SIG-M5 treated with dmso at 0.1 percent for 504 hours (cell line): ENCODE measurements around the gene CKB.

Source experiments
- DNase-seq: peaks from one replicate; lab custom pipeline; 2025; ENCODE audit not compliant: unreplicated experiment; lab: John Stamatoyannopoulos, UW

Gene CKB

GRCh38 chr14:103550451-103551337, 28.1 kb upstream of the CKB start:
- DNase-seq: no peak

- no peak for DNase-seq
These were observed 27.0 kb upstream of the CKB start for GRCh38 chr14:103549361-103550311.

- DNase-seq: no peak
These were observed 26.1 kb upstream of the CKB start for GRCh38 chr14:103548463-103549351.

DNA sequence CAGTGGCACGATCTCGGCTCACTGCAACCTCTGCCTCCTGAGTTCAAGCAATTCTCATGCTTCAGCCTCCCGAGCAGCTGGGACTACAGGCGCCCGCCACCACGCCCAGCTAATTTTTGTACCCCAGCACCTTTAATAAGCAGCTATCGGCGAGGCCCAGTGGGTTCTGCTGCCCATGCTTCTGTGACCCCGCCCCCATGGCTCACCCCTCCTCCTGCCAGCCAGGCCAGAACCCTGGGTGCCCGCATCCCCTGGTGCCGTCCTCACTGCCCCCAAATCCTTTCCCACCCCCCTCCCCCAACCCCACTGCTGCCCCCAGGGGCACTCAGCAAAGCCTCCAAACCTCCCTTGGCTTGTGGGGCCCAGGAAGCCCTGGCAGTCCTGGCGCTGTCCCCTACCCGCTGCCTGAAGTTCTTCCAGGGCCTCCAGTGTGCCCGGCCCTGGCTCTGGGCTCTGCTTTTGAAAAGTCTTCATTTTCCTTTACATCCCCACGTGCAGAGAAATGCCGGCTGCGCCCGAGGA, 25.4 kb upstream of the CKB start:
- DNase-seq: no peak

DNA sequence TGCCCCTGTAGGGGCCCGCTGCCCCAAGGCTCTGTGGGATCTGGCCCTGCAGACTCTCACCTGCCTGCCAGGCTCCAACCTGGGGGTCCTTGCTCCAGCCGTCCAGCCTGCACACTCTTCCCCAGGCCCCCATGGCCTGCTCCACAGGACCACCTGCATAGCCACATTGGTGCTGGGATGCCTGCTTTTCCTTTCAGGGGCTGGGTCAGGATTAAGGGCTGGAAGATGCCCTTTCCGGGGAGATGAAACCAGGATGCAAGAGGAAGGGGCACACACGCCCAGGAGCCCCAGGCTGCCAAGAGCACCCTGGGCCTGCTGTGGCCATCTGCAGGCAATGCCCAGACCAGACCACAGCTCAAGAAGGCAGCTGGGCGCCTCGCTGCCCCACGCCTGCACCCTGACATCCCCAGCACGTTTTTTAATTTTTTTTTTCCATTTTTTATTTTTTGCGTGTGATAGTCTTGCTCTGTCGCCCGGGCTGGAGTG, 24.9 kb upstream of the CKB start:
- DNase-seq: no peak

DNA sequence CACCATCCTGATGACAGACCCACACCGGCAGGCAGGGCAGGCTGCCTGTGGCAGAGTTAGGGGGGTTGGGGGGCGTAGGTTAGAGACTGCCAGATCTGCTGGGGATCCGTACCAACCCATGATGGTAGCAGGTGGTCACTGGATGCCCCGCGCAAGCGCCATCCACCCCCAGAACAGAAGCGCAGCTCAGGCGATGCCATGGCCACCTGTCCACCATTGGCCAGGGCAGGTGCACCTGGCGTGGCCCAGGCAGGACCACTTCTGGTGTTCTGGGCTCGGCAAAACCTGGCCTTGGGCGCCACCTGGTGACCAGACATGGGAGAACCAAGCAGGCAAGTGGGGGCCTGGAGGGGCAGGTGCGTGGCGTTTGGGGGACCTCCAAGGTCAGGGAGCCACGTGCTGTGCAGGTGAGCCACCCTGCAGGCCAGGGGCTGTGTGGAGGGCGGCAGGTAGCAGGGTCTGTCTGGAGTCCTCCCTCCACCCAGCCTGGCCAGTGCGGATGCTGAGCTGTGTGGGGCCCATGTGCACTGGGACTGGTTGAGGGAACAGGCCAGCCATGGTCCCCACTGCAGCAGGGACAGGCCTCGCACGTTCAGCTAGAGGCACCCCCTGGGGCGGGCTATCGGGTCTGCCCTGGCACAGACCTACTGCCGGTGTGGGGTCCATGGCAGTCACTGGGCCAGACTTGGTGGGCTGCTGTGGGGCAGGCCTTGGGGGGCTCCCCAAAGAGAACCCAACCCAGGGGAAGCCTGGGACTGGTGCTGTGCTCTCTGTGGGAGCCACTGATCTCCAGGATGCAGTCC, 24.2 kb upstream of the CKB start:
- DNase-seq: peak; percentile 5

DNA sequence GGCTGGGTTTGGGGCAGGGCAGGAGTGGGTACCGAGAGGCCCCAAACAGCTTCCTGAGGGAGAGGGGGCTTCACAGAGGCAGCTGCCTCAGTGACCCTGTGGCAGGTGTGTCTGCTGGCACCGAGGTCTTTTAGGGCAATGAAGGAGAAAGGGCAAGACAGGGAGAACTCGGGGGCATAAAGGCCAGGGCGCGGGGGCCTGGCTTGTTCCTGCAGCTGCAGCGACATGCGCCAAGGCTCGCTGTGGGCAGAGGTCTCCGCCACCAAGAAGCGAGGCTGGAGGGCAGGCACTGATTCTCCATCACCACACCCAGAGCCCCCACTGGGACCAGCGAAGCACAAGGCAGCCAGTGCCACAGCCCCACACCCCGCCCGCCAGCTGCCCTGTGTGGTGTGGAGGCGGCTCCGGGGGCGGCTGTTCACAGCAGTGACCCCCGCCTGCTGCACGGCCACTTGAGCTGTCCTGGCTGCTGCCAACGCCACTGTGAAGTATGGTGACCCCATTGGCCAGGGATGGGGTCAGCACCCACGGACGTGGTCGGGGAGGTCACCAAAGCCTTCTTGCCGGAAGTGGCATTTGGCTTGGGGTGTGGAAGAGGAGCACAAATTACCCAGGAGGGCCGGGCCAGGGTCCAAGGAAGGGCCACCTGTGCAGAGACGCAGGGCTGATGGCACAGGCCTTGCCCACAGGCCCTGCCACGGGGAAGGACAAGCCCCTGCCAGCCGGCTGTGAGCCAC, 23.5 kb upstream of the CKB start:
- DNase-seq: no peak

DNA sequence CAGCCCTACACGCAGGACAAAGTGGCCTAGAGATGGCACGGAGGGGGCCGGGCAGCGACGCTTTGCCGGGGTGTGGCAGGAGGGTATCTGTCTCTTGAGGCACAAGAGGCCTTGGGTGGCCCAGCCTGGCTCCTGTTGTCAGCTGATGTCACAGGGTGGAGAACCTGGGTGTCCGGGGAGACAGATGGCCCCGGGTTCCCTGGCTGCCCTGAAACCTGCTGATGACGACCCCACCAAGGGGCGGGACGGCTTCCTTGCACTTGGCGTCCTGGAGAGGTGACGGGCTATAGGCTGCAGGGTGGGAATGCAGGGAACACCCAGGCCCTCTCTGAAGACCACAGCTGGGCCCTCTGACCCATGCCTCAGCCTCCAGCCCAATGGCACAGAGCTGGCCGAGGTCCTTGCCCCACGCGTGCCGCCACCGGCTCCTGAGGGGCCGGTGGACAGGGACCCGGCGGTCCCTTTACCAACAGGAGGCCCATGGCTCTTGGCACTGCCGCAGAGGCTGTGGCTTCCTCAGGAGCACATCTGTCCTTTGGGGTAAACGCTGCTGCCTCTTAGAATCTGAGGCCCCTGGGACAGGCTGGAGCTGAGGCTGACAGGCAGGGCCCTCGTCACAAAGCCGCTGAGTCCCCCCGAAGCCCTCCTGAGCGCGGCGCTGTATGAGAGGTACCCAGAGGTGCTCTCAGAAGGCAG, 22.7 kb upstream of the CKB start:
- DNase-seq: no peak

DNA sequence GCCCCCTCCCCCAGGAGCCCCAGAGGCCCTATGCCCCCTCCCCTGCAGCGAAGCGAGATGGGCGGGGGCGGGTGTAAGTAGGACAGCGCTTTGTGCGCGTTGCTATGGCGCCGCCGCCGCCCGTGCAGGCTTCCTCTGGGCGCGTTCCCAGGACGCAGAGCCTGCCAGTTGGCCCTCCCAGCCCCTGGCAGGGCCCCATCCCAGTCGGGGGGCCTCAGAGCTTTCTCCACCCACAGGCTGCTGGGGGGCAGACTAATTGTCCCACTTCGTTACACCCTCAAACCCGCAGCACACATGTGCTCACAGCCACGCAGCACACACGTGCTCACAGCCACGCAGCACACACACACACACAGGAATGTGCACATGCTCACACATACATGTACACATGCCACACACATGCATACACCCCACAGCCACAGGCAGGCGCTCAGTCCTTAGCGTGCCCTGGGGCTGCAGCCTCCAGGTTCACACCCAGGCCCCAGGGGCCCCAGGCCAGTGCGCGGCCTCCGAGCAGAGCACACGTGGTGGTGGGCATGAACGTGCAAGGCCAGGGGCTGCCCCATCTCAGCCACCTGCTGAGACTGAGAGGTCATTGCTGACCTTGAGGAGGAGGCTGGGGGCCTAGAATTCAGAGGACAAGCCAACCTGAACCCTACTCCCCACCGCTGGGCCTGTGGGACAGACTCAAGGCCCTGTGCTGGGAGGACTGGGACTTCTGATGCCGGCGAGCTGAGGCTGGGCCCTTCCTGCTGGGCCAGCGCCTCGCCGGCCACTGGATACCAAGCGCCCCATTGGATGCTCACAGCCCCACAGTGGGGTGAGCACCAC, 22.0 kb upstream of the CKB start:
- DNase-seq: no peak

DNA sequence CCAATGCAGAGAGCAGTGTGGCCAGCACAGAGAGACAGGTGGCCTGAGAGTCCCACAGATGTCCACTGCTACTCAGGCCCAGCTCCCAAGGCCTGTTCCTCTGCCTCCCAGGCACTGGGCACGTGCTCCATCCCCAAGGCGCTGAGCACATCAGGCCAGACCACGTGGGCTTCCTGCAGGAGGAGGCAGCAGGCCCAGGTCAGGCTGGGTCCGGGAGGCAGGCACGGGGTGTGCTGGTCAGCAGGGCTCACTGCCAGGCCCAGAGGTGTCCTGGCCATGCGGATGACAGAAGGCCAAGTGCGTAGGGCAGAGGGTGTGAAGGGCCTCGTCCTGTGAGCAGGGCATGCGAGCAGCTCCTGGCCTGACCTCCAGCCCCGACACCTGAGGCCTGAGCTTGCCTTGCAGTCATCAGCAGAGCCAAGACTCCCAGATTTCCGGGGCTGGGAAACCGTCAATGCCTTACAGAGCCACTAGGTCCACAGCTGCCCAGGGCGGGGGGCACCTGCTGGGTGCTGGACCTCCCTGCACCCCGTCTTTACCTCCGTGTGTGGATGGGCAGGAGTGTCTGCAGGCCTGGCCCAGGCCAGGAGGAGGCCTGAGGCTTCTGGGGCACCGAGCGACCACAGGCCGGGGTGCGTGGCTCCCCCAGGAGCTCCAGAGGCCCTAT, 21.2 kb upstream of the CKB start:
- DNase-seq: no peak

DNA sequence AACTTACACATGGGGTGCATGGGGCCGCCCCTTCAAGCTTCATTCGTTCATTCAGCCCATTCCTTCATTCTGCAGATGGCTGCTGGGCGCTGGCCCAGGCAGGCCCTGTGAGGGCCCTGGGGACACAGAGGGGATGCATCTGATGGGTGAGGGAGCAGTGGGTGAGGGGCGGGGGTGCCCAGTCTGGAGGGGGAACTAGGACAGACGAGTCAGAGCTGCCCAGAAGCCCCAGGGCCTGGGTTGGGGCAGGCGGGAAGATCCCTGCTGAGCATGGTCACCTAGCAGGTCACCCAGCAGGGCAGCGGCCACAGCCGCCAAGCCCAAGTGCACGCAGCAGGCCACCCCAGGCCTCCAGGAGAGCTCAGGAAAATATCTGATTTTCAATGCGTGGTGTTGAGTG, 20.5 kb upstream of the CKB start:
- no peak for DNase-seq

DNA sequence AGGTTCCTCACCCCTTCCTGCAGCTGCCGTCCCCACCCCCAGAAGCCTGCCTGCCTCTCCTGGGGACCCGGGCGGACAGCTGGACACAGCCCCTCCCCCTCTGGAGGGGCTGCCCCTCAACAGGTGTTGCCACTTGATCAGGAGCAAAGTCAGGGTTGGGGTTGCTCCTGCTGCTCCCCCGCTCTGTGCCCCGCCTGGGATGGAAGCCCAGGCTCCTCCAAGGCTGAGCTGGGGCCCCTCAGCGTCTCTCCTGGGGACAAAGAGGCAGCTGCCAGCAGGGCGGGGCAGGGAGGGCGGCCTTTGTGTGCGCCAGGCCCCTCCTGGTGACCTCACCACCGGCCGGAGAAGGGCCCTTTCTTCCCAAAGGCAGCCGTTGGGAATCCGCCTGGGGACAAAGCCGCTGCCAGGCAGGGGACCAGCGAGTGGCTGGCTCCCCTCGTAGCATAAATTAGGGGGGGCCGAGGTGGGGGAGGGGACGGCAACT, 20.0 kb upstream of the CKB start:
- DNase-seq: no peak

DNA sequence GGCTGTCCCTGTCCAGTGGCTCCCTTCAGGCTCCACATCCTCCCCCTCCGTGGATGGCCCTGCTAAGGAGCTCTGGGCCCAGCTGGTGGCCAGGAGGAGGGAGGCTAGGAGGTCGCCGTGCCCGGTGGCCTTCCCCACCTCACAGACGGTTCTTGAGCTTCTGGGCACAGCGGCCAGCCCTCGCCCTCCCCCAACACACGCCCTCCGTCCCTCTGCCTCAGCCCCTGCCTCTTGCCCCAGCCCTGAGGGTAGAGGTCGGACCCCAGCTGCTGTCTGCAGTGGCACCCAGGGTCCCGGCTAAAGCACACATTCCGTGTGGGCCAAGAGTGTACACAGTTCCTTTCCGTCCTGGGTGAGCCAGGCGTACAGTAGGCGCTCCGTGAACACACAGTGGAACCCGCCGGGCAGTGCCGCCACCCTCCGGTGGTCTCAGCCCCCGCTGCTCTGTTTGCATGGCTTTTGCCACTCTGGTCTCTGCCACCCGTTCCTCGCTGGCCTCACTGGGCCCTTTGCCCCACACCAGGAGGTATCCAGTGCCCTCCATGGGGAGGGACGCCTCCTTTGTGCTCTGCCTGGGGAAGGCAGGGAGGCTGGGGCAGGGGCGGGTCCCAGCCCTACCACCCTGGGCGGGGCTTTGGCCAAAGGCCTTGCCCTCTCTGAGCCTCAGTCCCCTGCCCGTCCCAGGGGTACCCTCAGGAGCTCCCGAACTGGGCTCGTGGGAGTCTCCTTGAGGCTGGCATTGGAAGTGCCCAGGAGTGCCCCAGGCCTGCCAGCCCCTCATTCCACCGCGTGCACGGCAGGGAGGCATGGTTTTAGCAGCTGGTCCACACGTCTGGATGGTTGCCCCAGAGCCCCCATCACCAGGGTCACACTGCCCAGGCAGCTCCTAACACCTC, 19.3 kb upstream of the CKB start:
- DNase-seq: no peak

GRCh38 chr14:103540821-103541708, 18.4 kb upstream of the CKB start:
- DNase-seq: no peak
